BLaER1 (cell line): ENCODE data around the gene PCDHB12.
"Not testable (repeated sequence)": the region's sequence is repeated elsewhere in the genome, so short reads cannot be mapped to it uniquely, and the experiment has no call there.

Experiments used
- H3K27ac ChIP-seq: shearing (Covaris generic); formaldehyde crosslinking; 2 replicates; pipeline ENCODE4 v1.8.1; 2022
- H3K27me3 ChIP-seq: shearing (Covaris generic); formaldehyde crosslinking; 2 replicates; pipeline ENCODE4 v1.8.1; 2022
- H3K36me3 ChIP-seq: shearing (Covaris generic); formaldehyde crosslinking; 2 replicates; pipeline ENCODE4 v1.8.1; 2022
- H3K4me1 ChIP-seq: shearing (Covaris generic); formaldehyde crosslinking; 2 replicates; pipeline ENCODE4 v1.8.1; 2022
- H3K4me2 ChIP-seq: shearing (Covaris generic); formaldehyde crosslinking; 2 replicates; pipeline ENCODE4 v1.8.1; 2022
- H3K4me3 ChIP-seq: shearing (Covaris generic); formaldehyde crosslinking; 2 replicates; pipeline ENCODE4 v1.8.1; 2022
- H3K9ac ChIP-seq: shearing (Covaris generic); formaldehyde crosslinking; 2 replicates; pipeline ENCODE4 v1.8.1; 2022
- H3K9me3 ChIP-seq: shearing (Covaris generic); formaldehyde crosslinking; 2 replicates; pipeline ENCODE4 v1.8.1; 2022
- H4K20me1 ChIP-seq: shearing (Covaris generic); formaldehyde crosslinking; 2 replicates; pipeline ENCODE4 v1.8.1; 2022
- Cebpa-rat ChIP-seq: shearing (Covaris generic); IDR thresholded peaks from 2 replicates; pipeline ENCODE4 v1.8.1; 2022

Gene PCDHB12

DNA sequence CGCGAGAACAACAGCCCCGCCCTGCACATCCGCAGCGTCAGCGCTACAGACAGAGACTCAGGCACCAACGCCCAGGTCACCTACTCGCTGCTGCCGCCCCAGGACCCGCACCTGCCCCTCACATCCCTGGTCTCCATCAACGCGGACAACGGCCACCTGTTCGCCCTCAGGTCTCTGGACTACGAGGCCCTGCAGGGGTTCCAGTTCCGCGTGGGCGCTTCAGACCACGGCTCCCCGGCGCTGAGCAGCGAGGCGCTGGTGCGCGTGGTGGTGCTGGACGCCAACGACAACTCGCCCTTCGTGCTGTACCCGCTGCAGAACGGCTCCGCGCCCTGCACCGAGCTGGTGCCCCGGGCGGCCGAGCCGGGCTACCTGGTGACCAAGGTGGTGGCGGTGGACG lies 7.0 kb downstream of the PCDHB12 start:
- H3K27me3 ChIP-seq, H3K36me3 ChIP-seq, H3K4me3 ChIP-seq, H3K4me2 ChIP-seq, H4K20me1 ChIP-seq, H3K27ac ChIP-seq, H3K4me1 ChIP-seq, H3K9ac ChIP-seq: not testable (repeated sequence)
- peaks cover 34% of the 10 kb centered on the region for H3K9me3 ChIP-seq

DNA sequence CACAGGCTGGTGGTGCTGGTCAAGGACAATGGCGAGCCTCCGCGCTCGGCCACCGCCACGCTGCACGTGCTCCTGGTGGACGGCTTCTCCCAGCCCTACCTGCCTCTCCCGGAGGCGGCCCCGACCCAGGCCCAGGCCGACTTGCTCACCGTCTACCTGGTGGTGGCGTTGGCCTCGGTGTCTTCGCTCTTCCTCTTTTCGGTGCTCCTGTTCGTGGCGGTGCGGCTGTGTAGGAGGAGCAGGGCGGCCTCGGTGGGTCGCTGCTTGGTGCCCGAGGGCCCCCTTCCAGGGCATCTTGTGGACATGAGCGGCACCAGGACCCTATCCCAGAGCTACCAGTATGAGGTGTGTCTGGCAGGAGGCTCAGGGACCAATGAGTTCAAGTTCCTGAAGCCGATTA lies 7.5 kb downstream of the PCDHB12 start:
- H3K27ac ChIP-seq, H3K4me2 ChIP-seq, H3K4me3 ChIP-seq, H4K20me1 ChIP-seq, H3K36me3 ChIP-seq, H3K4me1 ChIP-seq, H3K9ac ChIP-seq, H3K27me3 ChIP-seq: not testable (repeated sequence)
- H3K9me3 ChIP-seq = peaks cover 31% of the 10 kb centered on the region

DNA sequence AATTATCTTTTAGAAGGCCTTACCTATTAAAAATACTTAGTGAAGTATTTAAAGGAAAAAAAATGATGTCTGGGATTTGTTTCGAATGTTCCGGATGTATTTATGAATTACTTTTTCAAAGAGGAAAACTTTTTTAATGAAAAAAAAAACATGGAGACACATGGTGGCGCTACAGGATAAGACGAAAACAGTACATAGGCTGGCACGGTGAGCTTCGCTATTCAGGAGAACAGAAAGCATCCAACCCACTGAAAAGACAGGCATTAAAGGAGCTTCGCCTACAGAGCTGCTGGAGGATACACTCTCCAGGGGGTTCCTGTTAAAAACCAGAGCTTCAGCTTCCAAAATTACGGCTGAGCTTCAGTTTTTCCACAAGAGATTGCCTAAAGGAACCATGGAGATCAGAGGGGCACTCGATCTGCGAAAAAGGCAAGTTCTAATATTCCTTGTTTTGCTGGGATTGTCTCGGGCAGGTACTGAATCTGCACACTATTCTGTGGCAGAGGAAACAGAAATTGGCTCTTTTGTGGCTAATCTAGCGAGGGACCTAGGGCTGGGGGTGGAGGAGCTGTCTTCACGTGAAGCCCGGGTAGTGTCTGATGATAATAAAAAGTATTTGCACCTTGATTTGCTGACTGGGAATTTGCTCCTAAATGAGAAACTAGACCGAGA lies 14.7 kb downstream of the PCDHB12 start, which contains the start of gene PCDHB14:
Gene PCDHB14, plus strand, starts transcription at position 232 of the 672 bp plus-strand sequence. Its CDS starts 163 bp downstream, at position 395.
- no peak for TF ChIP-seq Cebpa-rat
- Histone ChIP-seq H3K36me3 (0 out of 2 replicates have a peak, but pooled peaks cover 6% of the 10 kb centered on the region), H3K4me2 (peak within 1 kb of the TSS; percentile 75), H3K9me3 (peaks cover 42% of the 10 kb centered on the region), H3K4me3 (peak within 1 kb of the TSS; percentile 60), H4K20me1 (no peaks in the 10 kb centered on the region), H3K4me1 (peaks cover 8% of the 10 kb centered on the region; the same call in 1 of the 2 replicates), H3K27ac (no peak within 1 kb of the TSS; the same call in 1 of the 2 replicates), H3K9ac (peak within 1 kb of the TSS; percentile 66), H3K27me3 (no peaks in the 10 kb centered on the region)

DNA sequence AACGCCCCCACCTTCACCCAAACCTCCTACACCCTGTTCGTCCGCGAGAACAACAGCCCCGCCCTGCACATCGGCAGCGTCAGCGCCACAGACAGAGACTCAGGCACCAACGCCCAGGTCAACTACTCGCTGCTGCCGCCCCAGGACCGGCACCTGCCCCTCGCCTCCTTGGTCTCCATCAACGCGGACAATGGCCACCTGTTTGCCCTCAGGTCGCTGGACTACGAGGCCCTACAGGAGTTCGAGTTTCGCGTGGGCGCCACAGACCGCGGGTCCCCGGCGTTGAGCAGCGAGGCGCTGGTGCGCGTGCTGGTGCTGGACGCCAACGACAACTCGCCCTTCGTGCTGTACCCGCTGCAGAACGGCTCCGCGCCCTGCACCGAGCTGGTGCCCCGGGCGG lies 16.3 kb downstream of the PCDHB12 start:
- not testable (repeated sequence) for H3K4me3 ChIP-seq, H3K27me3 ChIP-seq, H3K27ac ChIP-seq, H3K9ac ChIP-seq, H3K4me2 ChIP-seq, H4K20me1 ChIP-seq, H3K36me3 ChIP-seq, H3K4me1 ChIP-seq
- peaks cover 32% of the 10 kb centered on the region for H3K9me3 ChIP-seq

DNA sequence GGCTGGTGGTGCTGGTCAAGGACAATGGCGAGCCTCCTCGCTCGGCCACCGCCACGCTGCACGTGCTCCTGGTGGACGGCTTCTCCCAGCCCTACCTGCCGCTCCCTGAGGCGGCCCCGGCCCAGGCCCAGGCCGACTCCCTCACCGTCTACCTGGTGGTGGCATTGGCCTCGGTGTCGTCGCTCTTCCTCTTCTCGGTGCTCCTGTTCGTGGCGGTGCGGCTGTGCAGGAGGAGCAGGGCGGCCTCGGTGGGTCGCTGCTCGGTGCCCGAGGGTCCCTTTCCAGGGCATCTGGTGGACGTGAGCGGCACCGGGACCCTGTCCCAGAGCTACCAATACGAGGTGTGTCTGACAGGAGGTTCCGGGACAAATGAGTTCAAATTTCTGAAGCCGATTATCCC lies 16.9 kb downstream of the PCDHB12 start:
- H4K20me1 ChIP-seq, H3K4me3 ChIP-seq, H3K27me3 ChIP-seq, H3K9ac ChIP-seq, H3K4me2 ChIP-seq, H3K27ac ChIP-seq, H3K36me3 ChIP-seq, H3K4me1 ChIP-seq: not testable (repeated sequence)
- peaks cover 36% of the 10 kb centered on the region for H3K9me3 ChIP-seq

DNA sequence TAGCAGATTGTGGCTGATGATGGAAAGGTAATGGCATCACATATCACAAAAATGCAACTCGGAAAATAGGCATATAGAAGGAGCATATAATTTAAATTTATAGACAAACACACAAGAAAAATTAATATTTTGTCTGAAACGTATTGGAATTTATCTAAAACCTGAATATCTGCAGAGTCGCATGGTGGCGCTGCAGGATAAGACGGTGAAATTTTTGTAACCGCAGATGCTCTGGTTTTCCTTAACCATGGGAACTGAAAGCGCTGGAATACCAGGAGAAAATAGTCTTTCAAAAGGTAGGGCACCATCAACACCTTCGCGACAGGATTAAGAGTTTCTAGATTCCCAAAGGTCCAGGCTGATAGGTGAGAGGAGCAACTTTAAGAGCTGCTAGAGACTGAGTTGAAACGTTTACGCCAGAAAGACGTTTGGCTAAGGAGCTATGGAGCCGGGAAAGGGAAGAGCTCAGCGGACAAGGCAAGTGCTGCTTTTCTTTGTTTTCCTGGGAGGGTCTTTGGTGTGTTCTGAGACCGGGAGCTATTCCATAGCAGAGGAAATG lies 25.7 kb downstream of the PCDHB12 start:
- Histone ChIP-seq H3K4me2 (no peak overlapping the region), H3K27me3 (no peaks in the 10 kb centered on the region), H3K9me3 (peaks cover 75% of the 10 kb centered on the region), H3K4me1 (no peaks in the 10 kb centered on the region), H3K36me3 (no peaks in the 10 kb centered on the region), H4K20me1 (no peaks in the 10 kb centered on the region), H3K27ac (no peak overlapping the region), H3K9ac (no peak overlapping the region), H3K4me3 (no peak overlapping the region)
- no peak for TF ChIP-seq Cebpa-rat

DNA sequence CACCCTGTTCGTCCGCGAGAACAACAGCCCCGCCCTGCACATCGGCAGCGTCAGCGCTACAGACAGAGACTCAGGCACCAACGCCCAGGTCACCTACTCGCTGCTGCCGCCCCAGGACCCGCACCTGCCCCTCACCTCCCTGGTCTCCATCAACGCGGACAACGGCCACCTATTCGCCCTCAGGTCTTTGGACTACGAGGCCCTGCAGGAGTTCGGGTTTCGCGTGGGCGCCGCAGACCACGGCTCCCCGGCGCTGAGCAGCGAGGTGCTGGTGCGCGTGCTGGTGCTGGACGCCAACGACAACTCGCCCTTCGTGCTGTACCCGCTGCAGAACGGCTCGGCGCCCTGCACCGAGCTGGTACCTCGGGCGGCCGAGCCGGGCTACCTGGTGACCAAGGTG lies 27.4 kb downstream of the PCDHB12 start:
- H3K9ac ChIP-seq, H3K27ac ChIP-seq, H4K20me1 ChIP-seq, H3K4me2 ChIP-seq, H3K4me3 ChIP-seq, H3K36me3 ChIP-seq, H3K27me3 ChIP-seq, H3K4me1 ChIP-seq: not testable (repeated sequence)
- peaks cover 83% of the 10 kb centered on the region for H3K9me3 ChIP-seq

DNA sequence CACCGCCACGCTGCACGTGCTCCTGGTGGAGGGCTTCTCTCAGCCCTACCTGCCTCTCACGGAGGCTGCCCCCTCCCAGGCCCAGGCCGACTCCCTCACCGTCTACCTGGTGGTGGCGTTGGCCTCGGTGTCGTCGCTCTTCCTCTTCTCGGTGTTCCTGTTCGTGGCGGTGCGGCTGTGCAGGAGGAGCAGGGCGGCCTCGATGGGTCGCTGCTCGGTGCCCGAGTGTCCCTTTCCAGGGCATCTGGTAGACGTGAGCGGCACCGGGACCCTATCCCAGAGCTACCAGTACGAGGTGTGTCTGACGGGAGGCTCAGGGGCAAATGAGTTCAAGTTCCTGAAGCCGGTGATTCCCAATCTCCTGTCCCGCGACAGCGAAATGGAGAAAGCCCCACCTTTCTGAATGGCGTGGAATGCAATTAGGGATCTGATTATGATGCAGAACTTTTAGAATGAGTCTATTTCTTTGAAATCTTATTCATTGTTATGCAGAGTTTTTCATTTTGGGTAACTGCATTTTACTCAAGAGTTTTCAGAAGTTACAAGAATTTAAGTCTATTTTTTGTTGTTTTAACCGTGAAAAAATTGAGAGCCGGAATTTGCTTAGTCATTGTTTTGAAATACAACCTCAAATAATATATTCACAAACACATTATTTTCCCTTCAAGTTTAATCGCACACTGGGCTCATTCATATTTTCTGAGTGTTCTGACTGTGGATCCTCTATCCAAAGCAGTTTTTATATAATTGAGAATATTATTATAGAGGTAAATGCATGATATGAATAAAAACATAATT lies 28.2 kb downstream of the PCDHB12 start:
- Histone ChIP-seq H3K4me2 (no peak overlapping the region), H3K27ac (no peak overlapping the region), H3K9me3 (peaks cover 87% of the 10 kb centered on the region), H3K27me3 (no peaks in the 10 kb centered on the region), H4K20me1 (no peaks in the 10 kb centered on the region), H3K9ac (no peak overlapping the region), H3K4me3 (no peak overlapping the region), H3K36me3 (no peaks in the 10 kb centered on the region), H3K4me1 (no peaks in the 10 kb centered on the region)
- no peak for TF ChIP-seq Cebpa-rat

DNA sequence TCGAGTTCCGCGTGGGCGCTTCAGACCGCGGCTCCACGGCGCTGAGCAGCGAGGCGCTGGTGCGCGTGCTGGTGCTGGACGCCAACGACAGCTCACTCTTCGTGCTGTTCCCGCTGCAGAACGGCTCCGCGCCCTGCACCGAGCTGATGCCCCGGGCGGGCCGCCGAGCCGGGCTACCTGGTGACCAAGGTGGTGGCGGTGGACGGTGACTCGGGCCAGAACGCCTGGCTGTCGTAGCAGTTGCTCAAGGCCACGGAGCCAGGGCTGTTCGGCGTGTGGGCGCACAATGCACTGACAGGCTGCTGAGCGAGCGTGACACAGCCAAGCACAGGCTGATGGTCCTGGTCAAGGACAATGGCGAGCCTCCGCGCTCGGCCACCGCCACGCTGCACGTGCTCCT lies 33.0 kb downstream of the PCDHB12 start:
- 0 out of 2 replicates have a peak overlapping the region, but pooled peaks have one; percentile 23 for H3K4me3 ChIP-seq
- peaks cover 83% of the 10 kb centered on the region for H3K9me3 ChIP-seq
- H3K36me3 ChIP-seq = no peaks in the 10 kb centered on the region
- no peaks in the 10 kb centered on the region for H3K4me1 ChIP-seq
- no peak for TF ChIP-seq Cebpa-rat
- H3K27me3 ChIP-seq = no peaks in the 10 kb centered on the region
- no peak overlapping the region for H3K4me2 ChIP-seq
- H3K27ac ChIP-seq = no peak overlapping the region
- H3K9ac ChIP-seq = no peak overlapping the region
- H4K20me1 ChIP-seq = no peaks in the 10 kb centered on the region

DNA sequence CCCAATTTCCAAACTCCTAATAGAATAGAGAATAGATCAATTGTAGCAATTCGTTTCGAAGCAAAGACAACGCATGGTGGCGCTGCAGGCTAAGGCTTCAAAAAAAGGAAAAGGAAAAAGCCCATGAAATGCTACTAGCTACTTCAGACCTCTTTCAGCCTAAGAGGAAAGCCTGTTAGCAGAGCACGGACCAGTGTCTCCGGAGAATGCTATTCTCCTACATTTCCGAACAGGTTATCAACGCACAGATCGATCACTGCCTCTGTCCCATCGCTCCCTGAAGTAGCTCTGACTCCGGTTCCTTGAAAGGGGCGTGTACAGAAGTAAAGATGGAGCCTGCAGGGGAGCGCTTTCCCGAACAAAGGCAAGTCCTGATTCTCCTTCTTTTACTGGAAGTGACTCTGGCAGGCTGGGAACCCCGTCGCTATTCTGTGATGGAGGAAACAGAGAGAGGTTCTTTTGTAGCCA lies 36.8 kb downstream of the PCDHB12 start, which contains the start of gene PCDHB15:
Gene PCDHB15, plus strand, starts transcription at position 146 of the 468 bp plus-strand sequence. Its CDS starts 184 bp downstream, at position 330.
- H3K4me3 ChIP-seq = no peak within 1 kb of the TSS
- H3K4me2 ChIP-seq = no peak within 1 kb of the TSS
- peaks cover 87% of the 10 kb centered on the region for H3K9me3 ChIP-seq
- TF ChIP-seq Cebpa-rat = no peak
- no peak within 1 kb of the TSS for H3K27ac ChIP-seq
- no peaks in the 10 kb centered on the region for H3K27me3 ChIP-seq
- no peaks in the 10 kb centered on the region for H4K20me1 ChIP-seq
- no peak within 1 kb of the TSS for H3K9ac ChIP-seq
- H3K36me3 ChIP-seq = peaks cover 4% of the 10 kb centered on the region; the same call in 1 of the 2 replicates
- H3K4me1 ChIP-seq = no peaks in the 10 kb centered on the region

DNA sequence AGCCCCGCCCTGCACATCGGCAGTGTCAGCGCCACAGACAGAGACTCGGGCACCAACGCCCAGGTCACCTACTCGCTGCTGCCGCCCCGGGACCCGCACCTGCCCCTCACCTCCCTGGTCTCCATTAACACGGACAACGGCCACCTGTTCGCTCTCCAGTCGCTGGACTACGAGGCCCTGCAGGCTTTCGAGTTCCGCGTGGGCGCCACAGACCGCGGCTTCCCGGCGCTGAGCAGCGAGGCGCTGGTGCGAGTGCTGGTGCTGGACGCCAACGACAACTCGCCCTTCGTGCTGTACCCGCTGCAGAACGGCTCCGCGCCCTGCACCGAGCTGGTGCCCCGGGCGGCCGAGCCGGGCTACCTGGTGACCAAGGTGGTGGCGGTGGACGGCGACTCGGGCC lies 38.5 kb downstream of the PCDHB12 start:
- H4K20me1 ChIP-seq, H3K27me3 ChIP-seq, H3K27ac ChIP-seq, H3K36me3 ChIP-seq, H3K4me3 ChIP-seq, H3K9ac ChIP-seq, H3K4me1 ChIP-seq, H3K4me2 ChIP-seq: not testable (repeated sequence)
- peaks cover 87% of the 10 kb centered on the region for H3K9me3 ChIP-seq

DNA sequence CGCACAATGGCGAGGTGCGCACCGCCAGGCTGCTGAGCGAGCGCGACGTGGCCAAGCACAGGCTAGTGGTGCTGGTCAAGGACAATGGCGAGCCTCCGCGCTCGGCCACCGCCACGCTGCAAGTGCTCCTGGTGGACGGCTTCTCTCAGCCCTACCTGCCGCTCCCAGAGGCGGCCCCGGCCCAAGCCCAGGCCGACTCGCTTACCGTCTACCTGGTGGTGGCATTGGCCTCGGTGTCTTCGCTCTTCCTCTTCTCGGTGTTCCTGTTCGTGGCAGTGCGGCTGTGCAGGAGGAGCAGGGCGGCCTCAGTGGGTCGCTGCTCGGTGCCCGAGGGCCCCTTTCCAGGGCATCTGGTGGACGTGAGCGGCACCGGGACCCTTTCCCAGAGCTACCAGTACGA lies 38.9 kb downstream of the PCDHB12 start:
- H4K20me1 ChIP-seq, H3K9ac ChIP-seq, H3K27me3 ChIP-seq, H3K4me2 ChIP-seq, H3K27ac ChIP-seq, H3K4me1 ChIP-seq, H3K36me3 ChIP-seq, H3K4me3 ChIP-seq: not testable (repeated sequence)
- peaks cover 86% of the 10 kb centered on the region for H3K9me3 ChIP-seq
